ENCODE results near the gene PIP4K2A.

- TF ChIP-seq CTCF (IDR thresholded peaks at IDR 0.05; ENCODE audit: extremely low read depth in 1 of 2, insufficient read depth in 1 of 2, low read depth in 1 of 2, low read length in 2 of 2) (no peak), EZH2 (IDR thresholded peaks at IDR 0.05; ENCODE audit: borderline replicate concordance, low read depth, low read length, severe bottlenecking) (no peak), POLR2AphosphoS5 (IDR thresholded peaks at IDR 0.05; ENCODE audit: insufficient read depth, low read depth, low read length) (no peak), POLR2A (IDR thresholded peaks at IDR 0.05; ENCODE audit: low read depth, low read length) (no peak)
These were observed 97.3 kb downstream of the PIP4K2A start for GRCh38 chr10:22617051-22617450.
